Lower leg skin (tissue), 3 donors: ENCODE data around the gene ZIC3.

Source experiments
- POLR2A ChIP-seq, 2 donors: fragments of 450-650 bp; IDR thresholded peaks; one replicate each; pipeline ENCODE4 v1.6.1; 2016 to 2017; ENCODE audit warnings: antibody characterized with exemption in 2 of 2, mild to moderate bottlenecking in 1 of 2, moderate library complexity in 1 of 2
- TF ChIP-seq, protein P1 (sequence below), 3 donors: fragments of 450-650 bp; IDR thresholded peaks; one replicate each; pipeline ENCODE4 v1.5.1; 2016; ENCODE audit warnings: antibody characterized with exemption in 3 of 3, mild to moderate bottlenecking in 3 of 3, moderate library complexity in 2 of 3

DNA sequence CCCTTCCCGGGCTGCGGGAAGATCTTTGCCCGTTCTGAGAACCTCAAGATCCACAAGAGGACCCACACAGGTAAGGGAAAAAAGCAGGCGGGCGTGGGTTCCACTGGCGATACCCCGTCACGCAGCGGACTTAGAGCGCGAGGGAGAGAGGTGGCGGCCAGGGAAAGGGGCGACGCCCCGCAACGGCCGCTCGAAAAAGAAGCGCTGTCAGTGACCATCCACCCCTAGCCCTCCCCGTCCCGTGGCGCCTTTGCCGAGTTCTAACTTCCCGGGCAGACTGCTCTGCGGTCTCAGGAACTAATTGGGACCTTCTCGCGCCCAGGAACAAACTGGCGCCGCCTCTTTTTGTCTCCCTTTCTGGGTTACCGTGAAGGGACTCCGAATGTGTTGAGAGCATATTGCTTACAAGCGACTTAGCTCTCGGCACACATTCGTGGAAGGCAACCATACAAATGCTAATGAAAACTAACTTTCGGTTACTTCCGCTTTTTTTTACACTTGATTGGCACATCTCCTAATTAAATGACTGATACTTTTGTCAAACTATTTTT, 1.8 kb downstream of the ZIC3 start:
- TF ChIP-seq POLR2A (IDR thresholded peaks at IDR 0.05): no peak
- TF ChIP-seq, protein P1, sequence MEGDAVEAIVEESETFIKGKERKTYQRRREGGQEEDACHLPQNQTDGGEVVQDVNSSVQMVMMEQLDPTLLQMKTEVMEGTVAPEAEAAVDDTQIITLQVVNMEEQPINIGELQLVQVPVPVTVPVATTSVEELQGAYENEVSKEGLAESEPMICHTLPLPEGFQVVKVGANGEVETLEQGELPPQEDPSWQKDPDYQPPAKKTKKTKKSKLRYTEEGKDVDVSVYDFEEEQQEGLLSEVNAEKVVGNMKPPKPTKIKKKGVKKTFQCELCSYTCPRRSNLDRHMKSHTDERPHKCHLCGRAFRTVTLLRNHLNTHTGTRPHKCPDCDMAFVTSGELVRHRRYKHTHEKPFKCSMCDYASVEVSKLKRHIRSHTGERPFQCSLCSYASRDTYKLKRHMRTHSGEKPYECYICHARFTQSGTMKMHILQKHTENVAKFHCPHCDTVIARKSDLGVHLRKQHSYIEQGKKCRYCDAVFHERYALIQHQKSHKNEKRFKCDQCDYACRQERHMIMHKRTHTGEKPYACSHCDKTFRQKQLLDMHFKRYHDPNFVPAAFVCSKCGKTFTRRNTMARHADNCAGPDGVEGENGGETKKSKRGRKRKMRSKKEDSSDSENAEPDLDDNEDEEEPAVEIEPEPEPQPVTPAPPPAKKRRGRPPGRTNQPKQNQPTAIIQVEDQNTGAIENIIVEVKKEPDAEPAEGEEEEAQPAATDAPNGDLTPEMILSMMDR (IDR thresholded peaks at IDR 0.05): no peak
